Neural cell (in vitro differentiated cells): ENCODE data around the gene MED20.

Source experiments
- CTCF ChIP-seq: fragments of 450-650 bp; IDR thresholded peaks from 2 replicates; pipeline ENCODE4 v1.5.1; 2014; ENCODE audit warnings: antibody characterized with exemption, mild to moderate bottlenecking, moderate library complexity; ENCODE audit not compliant: poor library complexity, severe bottlenecking
- EP300 ChIP-seq: fragments of 450-650 bp; conservative IDR thresholded peaks from 2 replicates; pipeline ENCODE4 v1.6.1; 2014; ENCODE audit warnings: antibody characterized with exemption, mild to moderate bottlenecking, moderate library complexity; ENCODE audit not compliant: poor library complexity, severe bottlenecking
- EZH2 ChIP-seq: fragments of 200-600, 300-800 bp; shearing (Covaris generic), sonication (generic); IDR thresholded peaks from 2 replicates; pipeline ENCODE4 v1.6.1; 2014; ENCODE audit warnings: antibody characterized with exemption, low read length, borderline replicate concordance, mild to moderate bottlenecking; ENCODE audit not compliant: insufficient read depth, poor library complexity, severe bottlenecking
- POLR2AphosphoS5 ChIP-seq: IDR thresholded peaks from 2 replicates; pipeline ENCODE4 v1.6.1; 2012
- RAD21 ChIP-seq: fragments of 450-650 bp; conservative IDR thresholded peaks from 2 replicates; pipeline ENCODE4 v1.6.1; 2014; ENCODE audit warnings: antibody characterized with exemption, mild to moderate bottlenecking, moderate library complexity
- REST ChIP-seq: IDR thresholded peaks from 2 replicates; pipeline ENCODE4 v1.6.1; 2012; ENCODE audit warnings: borderline replicate concordance
- TAF1 ChIP-seq: IDR thresholded peaks from 2 replicates; pipeline ENCODE4 v1.6.1; 2012; ENCODE audit warnings: low read depth

GRCh38 chr6:41966214-41966920, 45.4 kb upstream of the MED20 start:
- no peak for TF ChIP-seq CTCF
- TF ChIP-seq REST: no peak
- no peak for TF ChIP-seq EZH2
- no peak for TF ChIP-seq POLR2AphosphoS5
- TF ChIP-seq EP300: no peak
- no peak for TF ChIP-seq RAD21
- no peak for TF ChIP-seq TAF1
